GM23338 (cell line): Measurements from ENCODE around the gene OBSL1. TPM values are rescaled to one million over a fixed set of nuclear protein-coding genes. Genes with fewer than 3 reads are reported as not detected.

Experiments
- ATAC-seq: fragments of 200-7000 bp; cut with Tn5 transposase; 3 replicates; pipeline ENCODE4 v1.9.1; 2020
- DNase-seq: peaks from one replicate; pipeline ENCODE4 v3.0.0-alpha.2; 2015; ENCODE audit warnings: low spot score
- H2AFZ ChIP-seq: fragments of 200-600 bp; sonication (generic); 2 replicates; pipeline ENCODE4 v1.8.0; 2016; ENCODE audit warnings: antibody characterized with exemption, mild to moderate bottlenecking, moderate library complexity
- H3F3A ChIP-seq: fragments of 200-600 bp; sonication (generic); replicated peaks from 2 replicates; pipeline ENCODE4 v1.8.0; 2017; ENCODE audit warnings: antibody characterized with exemption, mixed run types, low read depth
- H3K27ac ChIP-seq: fragments of 200-600 bp; sonication (generic); 2 replicates; pipeline ENCODE4 v1.6.1; 2016; ENCODE audit warnings: low read depth
- H3K27me3 ChIP-seq: fragments of 200-600 bp; sonication (generic); 2 replicates; pipeline ENCODE4 v1.8.0; 2016; ENCODE audit warnings: mild to moderate bottlenecking, mixed run types, moderate library complexity; ENCODE audit not compliant: insufficient read depth
- H3K36me3 ChIP-seq: fragments of 200-600 bp; sonication (generic); 2 replicates; pipeline ENCODE4 v1.8.0; 2016; ENCODE audit warnings: mild to moderate bottlenecking; ENCODE audit not compliant: insufficient read depth
- H3K4me1 ChIP-seq: fragments of 200-600 bp; sonication (generic); 2 replicates; pipeline ENCODE4 v1.8.0; 2016; ENCODE audit warnings: mild to moderate bottlenecking, moderate library complexity; ENCODE audit not compliant: insufficient read depth
- H3K4me2 ChIP-seq: fragments of 200-600 bp; sonication (generic); 2 replicates; pipeline ENCODE4 v1.7.1; 2017; ENCODE audit warnings: mixed run types
- H3K4me3 ChIP-seq: fragments of 200-600 bp; sonication (generic); 2 replicates; pipeline ENCODE4 v1.6.1; 2016; ENCODE audit warnings: mixed run types
- H3K79me2 ChIP-seq: fragments of 200-600 bp; sonication (generic); replicated peaks from 2 replicates; pipeline ENCODE4 v1.8.0; 2017; ENCODE audit warnings: mild to moderate bottlenecking; ENCODE audit not compliant: insufficient read depth
- H3K9me2 ChIP-seq: fragments of 200-600 bp; sonication (generic); 2 replicates; pipeline ENCODE4 v1.8.0; 2017; ENCODE audit not compliant: insufficient read depth
- H4K20me1 ChIP-seq: fragments of 200-600 bp; sonication (generic); replicated peaks from 2 replicates; pipeline ENCODE4 v1.8.0; 2017; ENCODE audit warnings: mild to moderate bottlenecking; ENCODE audit not compliant: insufficient read depth
- H3K27ac Mint-ChIP-seq: 2 replicates; pipeline ENCODE4 v1.8.0; 2020; ENCODE audit warnings: inconsistent platforms, mild to moderate bottlenecking, moderate library complexity, mixed read lengths
- H3K27me3 Mint-ChIP-seq: 3 replicates; pipeline ENCODE4 v1.8.0; 2022; ENCODE audit warnings: low read depth, mild to moderate bottlenecking, moderate library complexity, mixed read lengths, inconsistent platforms; ENCODE audit not compliant: insufficient read depth, poor library complexity
- H3K36me3 Mint-ChIP-seq: 3 replicates; pipeline ENCODE4 v1.8.0; 2021; ENCODE audit warnings: low read depth, mild to moderate bottlenecking, inconsistent platforms, moderate library complexity, mixed read lengths
- H3K4me1 Mint-ChIP-seq: 3 replicates; pipeline ENCODE4 v1.8.0; 2020; ENCODE audit warnings: mild to moderate bottlenecking, inconsistent platforms, mixed read lengths
- H3K4me3 Mint-ChIP-seq: 3 replicates; pipeline ENCODE4 v1.8.0; 2021; ENCODE audit warnings: moderate library complexity, mild to moderate bottlenecking, inconsistent platforms, mixed read lengths
- H3K9me3 Mint-ChIP-seq: 3 replicates; pipeline ENCODE4 v1.8.0; 2020; ENCODE audit warnings: moderate library complexity, mild to moderate bottlenecking, inconsistent platforms, mixed read lengths
- CREB1 ChIP-seq: fragments of 250-450 bp; sonication (Bioruptor Pico); IDR thresholded peaks from 2 replicates; pipeline ENCODE4 v1.5.0; 2020; ENCODE audit warnings: low read depth, mild to moderate bottlenecking, moderate library complexity
- NANOG ChIP-seq: IDR thresholded peaks from 2 replicates; pipeline ENCODE4 v1.6.1; 2016; ENCODE audit warnings: antibody characterized with exemption, borderline replicate concordance
- POLR2AphosphoS5 ChIP-seq: IDR thresholded peaks from 2 replicates; pipeline ENCODE4 v1.6.1; 2016; ENCODE audit warnings: antibody characterized with exemption, low read depth
- ZNF331 ChIP-seq: fragments of 250-450 bp; sonication (Bioruptor Pico); IDR thresholded peaks from 2 replicates; pipeline ENCODE4 v1.5.0; 2020; ENCODE audit warnings: low read depth, mild to moderate bottlenecking, moderate library complexity
- polyA plus RNA-seq: library from polyadenylated mRNA; unstranded; fragments of >200 nt; fragmentation: Nextera tagmentation; extraction: Ambion mirVana; gene quantifications from 2 replicates; pipeline ENCODE4 v1.2.1, GENCODE V29; 2016
- total RNA-seq: library from RNA; depleted of rRNA; stranded (reverse); fragments of >200 nt; shearing (Covaris generic); gene quantifications from 2 replicates; pipeline ENCODE4 v1.2.3, GENCODE V29; 2014
- TF ChIP-seq, protein P1 (sequence below): IDR thresholded peaks from one replicate; pipeline ENCODE4 v1.6.1; 2018; ENCODE audit warnings: antibody characterized with exemption; ENCODE audit not compliant: unreplicated experiment
- TF ChIP-seq, protein P2 (sequence below): IDR thresholded peaks from 2 replicates; pipeline ENCODE4 v1.6.1; 2016; ENCODE audit warnings: antibody characterized with exemption
- TF ChIP-seq, protein P3 (sequence below): fragments of 250-450 bp; sonication (Bioruptor Pico); IDR thresholded peaks from 2 replicates; pipeline ENCODE4 v1.5.0; 2020; ENCODE audit warnings: mild to moderate bottlenecking, moderate library complexity

Gene OBSL1
- total and polyA plus RNA-seq, 2 experiments from 2014 or later, result 94.9 to 207 TPM

DNA sequence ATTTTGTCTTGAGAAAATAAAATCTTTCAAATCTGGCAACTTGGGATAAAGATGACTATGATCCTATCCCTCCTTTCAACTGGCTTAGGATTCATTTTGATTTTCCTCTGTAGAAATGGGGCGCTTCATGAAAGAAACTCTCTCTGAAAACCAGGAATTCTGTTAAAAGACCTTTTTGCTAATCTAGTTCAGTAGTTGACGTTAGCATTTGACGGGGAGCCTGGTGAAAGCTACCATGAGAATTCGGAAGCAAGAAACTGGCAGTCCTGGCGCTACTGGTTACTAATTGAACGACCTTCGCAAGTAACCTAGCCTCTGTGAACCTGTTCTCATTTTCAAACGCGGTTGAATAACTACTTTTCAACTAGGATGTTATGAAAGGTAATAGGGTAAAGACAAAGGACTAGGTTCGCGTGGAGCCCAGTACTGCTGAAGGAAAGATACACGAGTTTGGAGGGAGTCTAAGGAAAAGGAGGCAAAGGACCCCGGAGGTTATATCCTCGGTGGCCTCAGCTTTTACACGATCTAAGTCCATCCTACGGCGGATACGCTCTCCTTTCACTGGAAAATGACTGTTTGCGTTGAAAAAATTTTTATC lies 25.7 kb upstream of the OBSL1 start:
- no peak overlapping the region for H2AFZ ChIP-seq
- H3K4me1 ChIP-seq, result peaks cover 26% of the 10 kb centered on the region

More for the DNA sequence above, 25.7 kb upstream of the OBSL1 start:
- Histone ChIP-seq H3K9me2 (no peaks in the 10 kb centered on the region), H3F3A (peaks cover 4% of the 10 kb centered on the region), H3K27ac (peak overlapping the region; percentile 97), H3K79me2 (peaks cover 9% of the 10 kb centered on the region; the same call in 1 of the 2 replicates), H4K20me1 (no peaks in the 10 kb centered on the region), H3K27me3 (no peaks in the 10 kb centered on the region), H3K4me2 (peak overlapping the region; percentile 79), H3K4me3 (peak overlapping the region; percentile 57), H3K36me3 (no peaks in the 10 kb centered on the region)
- H3K4me3 Mint-ChIP-seq, result peak overlapping the region; percentile 96
- peaks cover 2% of the 10 kb centered on the region for H3K27me3 Mint-ChIP-seq
- peak; percentile 12 for ATAC-seq
- H3K36me3 Mint-ChIP-seq, result no peaks in the 10 kb centered on the region; the same call in 1 of the 3 replicates
- H3K4me1 Mint-ChIP-seq, result peaks cover 27% of the 10 kb centered on the region
- peak overlapping the region; percentile 99 for H3K27ac Mint-ChIP-seq
- H3K9me3 Mint-ChIP-seq, result no peaks in the 10 kb centered on the region; the same call in 2 of the 3 replicates
- DNase-seq, result peak; percentile 37
- TF ChIP-seq NANOG (no peak), POLR2AphosphoS5 (no peak), CREB1 (CRISPR knock-in tag) (no peak), ZNF331 (CRISPR knock-in tag) (no peak)
- TF ChIP-seq, protein P1, sequence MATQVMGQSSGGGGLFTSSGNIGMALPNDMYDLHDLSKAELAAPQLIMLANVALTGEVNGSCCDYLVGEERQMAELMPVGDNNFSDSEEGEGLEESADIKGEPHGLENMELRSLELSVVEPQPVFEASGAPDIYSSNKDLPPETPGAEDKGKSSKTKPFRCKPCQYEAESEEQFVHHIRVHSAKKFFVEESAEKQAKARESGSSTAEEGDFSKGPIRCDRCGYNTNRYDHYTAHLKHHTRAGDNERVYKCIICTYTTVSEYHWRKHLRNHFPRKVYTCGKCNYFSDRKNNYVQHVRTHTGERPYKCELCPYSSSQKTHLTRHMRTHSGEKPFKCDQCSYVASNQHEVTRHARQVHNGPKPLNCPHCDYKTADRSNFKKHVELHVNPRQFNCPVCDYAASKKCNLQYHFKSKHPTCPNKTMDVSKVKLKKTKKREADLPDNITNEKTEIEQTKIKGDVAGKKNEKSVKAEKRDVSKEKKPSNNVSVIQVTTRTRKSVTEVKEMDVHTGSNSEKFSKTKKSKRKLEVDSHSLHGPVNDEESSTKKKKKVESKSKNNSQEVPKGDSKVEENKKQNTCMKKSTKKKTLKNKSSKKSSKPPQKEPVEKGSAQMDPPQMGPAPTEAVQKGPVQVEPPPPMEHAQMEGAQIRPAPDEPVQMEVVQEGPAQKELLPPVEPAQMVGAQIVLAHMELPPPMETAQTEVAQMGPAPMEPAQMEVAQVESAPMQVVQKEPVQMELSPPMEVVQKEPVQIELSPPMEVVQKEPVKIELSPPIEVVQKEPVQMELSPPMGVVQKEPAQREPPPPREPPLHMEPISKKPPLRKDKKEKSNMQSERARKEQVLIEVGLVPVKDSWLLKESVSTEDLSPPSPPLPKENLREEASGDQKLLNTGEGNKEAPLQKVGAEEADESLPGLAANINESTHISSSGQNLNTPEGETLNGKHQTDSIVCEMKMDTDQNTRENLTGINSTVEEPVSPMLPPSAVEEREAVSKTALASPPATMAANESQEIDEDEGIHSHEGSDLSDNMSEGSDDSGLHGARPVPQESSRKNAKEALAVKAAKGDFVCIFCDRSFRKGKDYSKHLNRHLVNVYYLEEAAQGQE, result no peak
- TF ChIP-seq, protein P2, sequence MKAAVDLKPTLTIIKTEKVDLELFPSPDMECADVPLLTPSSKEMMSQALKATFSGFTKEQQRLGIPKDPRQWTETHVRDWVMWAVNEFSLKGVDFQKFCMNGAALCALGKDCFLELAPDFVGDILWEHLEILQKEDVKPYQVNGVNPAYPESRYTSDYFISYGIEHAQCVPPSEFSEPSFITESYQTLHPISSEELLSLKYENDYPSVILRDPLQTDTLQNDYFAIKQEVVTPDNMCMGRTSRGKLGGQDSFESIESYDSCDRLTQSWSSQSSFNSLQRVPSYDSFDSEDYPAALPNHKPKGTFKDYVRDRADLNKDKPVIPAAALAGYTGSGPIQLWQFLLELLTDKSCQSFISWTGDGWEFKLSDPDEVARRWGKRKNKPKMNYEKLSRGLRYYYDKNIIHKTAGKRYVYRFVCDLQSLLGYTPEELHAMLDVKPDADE, result no peak
- TF ChIP-seq, protein P3, sequence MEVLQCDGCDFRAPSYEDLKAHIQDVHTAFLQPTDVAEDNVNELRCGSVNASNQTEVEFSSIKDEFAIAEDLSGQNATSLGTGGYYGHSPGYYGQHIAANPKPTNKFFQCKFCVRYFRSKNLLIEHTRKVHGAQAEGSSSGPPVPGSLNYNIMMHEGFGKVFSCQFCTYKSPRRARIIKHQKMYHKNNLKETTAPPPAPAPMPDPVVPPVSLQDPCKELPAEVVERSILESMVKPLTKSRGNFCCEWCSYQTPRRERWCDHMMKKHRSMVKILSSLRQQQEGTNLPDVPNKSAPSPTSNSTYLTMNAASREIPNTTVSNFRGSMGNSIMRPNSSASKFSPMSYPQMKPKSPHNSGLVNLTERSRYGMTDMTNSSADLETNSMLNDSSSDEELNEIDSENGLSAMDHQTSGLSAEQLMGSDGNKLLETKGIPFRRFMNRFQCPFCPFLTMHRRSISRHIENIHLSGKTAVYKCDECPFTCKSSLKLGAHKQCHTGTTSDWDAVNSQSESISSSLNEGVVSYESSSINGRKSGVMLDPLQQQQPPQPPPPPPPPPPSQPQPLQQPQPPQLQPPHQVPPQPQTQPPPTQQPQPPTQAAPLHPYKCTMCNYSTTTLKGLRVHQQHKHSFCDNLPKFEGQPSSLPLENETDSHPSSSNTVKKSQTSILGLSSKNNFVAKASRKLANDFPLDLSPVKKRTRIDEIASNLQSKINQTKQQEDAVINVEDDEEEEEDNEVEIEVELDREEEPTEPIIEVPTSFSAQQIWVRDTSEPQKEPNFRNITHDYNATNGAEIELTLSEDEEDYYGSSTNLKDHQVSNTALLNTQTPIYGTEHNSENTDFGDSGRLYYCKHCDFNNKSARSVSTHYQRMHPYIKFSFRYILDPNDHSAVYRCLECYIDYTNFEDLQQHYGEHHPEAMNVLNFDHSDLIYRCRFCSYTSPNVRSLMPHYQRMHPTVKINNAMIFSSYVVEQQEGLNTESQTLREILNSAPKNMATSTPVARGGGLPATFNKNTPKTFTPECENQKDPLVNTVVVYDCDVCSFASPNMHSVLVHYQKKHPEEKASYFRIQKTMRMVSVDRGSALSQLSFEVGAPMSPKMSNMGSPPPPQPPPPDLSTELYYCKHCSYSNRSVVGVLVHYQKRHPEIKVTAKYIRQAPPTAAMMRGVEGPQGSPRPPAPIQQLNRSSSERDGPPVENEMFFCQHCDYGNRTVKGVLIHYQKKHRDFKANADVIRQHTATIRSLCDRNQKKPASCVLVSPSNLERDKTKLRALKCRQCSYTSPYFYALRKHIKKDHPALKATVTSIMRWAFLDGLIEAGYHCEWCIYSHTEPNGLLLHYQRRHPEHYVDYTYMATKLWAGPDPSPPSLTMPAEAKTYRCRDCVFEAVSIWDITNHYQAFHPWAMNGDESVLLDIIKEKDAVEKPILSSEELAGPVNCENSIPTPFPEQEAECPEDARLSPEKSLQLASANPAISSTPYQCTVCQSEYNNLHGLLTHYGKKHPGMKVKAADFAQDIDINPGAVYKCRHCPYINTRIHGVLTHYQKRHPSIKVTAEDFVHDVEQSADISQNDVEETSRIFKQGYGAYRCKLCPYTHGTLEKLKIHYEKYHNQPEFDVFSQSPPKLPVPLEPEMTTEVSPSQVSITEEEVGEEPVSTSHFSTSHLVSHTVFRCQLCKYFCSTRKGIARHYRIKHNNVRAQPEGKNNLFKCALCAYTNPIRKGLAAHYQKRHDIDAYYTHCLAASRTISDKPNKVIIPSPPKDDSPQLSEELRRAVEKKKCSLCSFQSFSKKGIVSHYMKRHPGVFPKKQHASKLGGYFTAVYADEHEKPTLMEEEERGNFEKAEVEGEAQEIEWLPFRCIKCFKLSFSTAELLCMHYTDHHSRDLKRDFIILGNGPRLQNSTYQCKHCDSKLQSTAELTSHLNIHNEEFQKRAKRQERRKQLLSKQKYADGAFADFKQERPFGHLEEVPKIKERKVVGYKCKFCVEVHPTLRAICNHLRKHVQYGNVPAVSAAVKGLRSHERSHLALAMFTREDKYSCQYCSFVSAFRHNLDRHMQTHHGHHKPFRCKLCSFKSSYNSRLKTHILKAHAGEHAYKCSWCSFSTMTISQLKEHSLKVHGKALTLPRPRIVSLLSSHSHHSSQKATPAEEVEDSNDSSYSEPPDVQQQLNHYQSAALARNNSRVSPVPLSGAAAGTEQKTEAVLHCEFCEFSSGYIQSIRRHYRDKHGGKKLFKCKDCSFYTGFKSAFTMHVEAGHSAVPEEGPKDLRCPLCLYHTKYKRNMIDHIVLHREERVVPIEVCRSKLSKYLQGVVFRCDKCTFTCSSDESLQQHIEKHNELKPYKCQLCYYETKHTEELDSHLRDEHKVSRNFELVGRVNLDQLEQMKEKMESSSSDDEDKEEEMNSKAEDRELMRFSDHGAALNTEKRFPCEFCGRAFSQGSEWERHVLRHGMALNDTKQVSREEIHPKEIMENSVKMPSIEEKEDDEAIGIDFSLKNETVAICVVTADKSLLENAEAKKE (CRISPR knock-in tag), result no peak
